Keratinocyte (primary cell): ENCODE results near the gene BDP1.

ENCODE experiments used
- CTCF ChIP-seq, 3 experiments: IDR thresholded peaks in 1 of 3; conservative IDR thresholded peaks in 1 of 3; optimal IDR thresholded peaks in 1 of 3; 2 replicates in 2 of 3; 3 replicates in 1 of 3; pipeline versions ENCODE3 to v1.5.1; 2011; ENCODE audit warnings: low read length in 3 of 3, mild to moderate bottlenecking in 3 of 3, moderate library complexity in 2 of 3, control low read depth in 1 of 3, inconsistent platforms in 1 of 3; ENCODE audit not compliant: insufficient read depth in 2 of 3; ENCODE audit errors: extremely low read depth in 1 of 3
- EZH2 ChIP-seq: IDR thresholded peaks from one replicate; pipeline ENCODE4 v1.6.1; 2012; ENCODE audit warnings: inconsistent platforms, mild to moderate bottlenecking, low read length, moderate library complexity

GRCh38 chr5:71481441-71481840 is 26.0 kb downstream of the BDP1 start:
- TF ChIP-seq CTCF (optimal IDR thresholded peaks at IDR 0.05 in 1 of 3, IDR thresholded peaks at IDR 0.05 in 1 of 3, conservative IDR thresholded peaks at IDR 0.05 in 1 of 3; ENCODE audit: extremely low read depth in 1 of 3, insufficient read depth in 2 of 3, low read length in 3 of 3) (no peak), EZH2 (no peak)
